ENCODE data around the gene NUDT13.
"Not testable (repeated sequence)": the region's sequence is repeated elsewhere in the genome, so short reads cannot be mapped to it uniquely, and the experiment has no call there.

DNA sequence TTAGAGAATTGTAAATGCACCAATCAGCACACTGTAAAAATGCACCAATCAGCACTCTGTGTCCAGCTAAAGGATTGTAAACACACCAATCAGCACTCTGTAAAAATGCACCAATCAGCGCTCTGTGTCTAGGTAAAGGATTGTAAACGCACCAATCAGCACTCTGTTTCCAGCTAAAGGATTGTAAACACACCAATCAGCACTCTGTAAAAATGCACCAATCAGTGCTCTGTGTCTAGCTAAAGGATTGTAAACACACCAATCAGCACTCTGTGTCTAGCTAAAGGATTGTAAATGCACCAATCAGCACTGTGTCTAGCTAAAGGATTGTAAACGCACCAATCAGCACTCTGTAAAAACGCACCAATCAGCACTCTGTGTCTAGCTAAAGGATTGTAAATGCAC is 1.0 kb upstream of the NUDT13 start:
- TF ChIP-seq, protein P1, sequence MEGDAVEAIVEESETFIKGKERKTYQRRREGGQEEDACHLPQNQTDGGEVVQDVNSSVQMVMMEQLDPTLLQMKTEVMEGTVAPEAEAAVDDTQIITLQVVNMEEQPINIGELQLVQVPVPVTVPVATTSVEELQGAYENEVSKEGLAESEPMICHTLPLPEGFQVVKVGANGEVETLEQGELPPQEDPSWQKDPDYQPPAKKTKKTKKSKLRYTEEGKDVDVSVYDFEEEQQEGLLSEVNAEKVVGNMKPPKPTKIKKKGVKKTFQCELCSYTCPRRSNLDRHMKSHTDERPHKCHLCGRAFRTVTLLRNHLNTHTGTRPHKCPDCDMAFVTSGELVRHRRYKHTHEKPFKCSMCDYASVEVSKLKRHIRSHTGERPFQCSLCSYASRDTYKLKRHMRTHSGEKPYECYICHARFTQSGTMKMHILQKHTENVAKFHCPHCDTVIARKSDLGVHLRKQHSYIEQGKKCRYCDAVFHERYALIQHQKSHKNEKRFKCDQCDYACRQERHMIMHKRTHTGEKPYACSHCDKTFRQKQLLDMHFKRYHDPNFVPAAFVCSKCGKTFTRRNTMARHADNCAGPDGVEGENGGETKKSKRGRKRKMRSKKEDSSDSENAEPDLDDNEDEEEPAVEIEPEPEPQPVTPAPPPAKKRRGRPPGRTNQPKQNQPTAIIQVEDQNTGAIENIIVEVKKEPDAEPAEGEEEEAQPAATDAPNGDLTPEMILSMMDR (IDR thresholded peaks at IDR 0.05; ENCODE audit: low read depth, low read length): not testable (repeated sequence)
- TF ChIP-seq EZH2phosphoT487 (IDR thresholded peaks at IDR 0.05; ENCODE audit: low read depth): not testable (repeated sequence)

Measured in OCI-LY3 (cell line).